Fibroblast of skin of abdomen (primary cell): Measurements from ENCODE around the gene TADA3.

Source experiments
- DNase-seq: peaks from one replicate; pipeline ENCODE4 v3.0.0-alpha.2; 2013

The TADA3 gene

DNA sequence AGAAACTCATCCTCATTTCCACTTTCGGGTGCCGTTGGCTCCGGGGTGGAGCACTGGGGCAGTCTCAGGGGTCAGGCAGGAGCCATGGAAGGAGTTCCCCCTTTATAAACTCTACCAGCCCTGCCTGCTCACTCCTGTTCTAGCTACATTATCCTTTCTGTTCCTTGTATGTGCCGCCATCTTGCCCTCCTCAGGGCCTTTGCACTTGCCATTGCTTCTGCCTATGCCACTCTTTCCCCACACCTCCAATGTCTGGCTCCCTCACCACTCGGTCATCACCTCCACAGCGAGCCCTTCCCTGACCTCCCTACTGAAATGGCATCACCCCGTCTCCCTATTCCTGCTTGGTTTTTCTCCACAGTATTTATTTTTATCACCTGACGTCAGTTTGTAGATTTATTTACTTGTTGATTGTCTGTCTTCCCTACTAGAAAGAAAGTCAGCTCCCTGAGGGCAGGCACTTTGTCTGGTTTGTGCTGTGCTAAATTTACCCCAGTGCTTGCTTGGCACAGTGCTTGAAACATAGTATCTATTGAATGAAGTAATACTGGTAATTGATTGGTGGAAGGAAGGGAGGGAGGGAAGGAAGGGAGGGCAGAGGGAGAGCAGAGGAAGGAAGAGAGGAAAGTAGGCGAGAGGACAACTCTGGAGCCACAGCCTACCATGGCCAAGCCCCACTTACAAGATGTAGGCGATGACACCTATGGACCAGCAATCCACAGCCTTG lies 31.3 kb downstream of the TADA3 start:
- no peak for DNase-seq

DNA sequence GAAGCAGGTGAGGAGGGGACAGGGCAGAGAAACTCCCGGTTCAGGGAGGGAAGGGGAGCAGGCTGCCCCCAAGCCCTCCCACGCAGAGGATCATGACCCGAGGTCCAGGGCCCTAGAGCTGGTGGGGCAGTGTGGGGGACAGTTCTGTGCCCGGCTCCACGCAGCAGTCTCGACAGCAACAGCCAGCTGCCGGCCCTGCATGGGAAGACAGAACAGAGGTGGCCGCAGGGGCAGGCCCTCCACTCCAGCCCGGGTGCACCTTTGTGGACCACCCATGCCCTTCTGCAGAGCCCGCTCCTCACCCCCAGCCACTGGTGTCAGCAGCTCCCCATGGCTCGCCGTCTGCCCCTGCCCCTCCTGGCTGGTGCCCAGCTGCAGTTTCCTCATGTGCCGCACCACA lies 34.8 kb downstream of the TADA3 start:
- no peak for DNase-seq

DNA sequence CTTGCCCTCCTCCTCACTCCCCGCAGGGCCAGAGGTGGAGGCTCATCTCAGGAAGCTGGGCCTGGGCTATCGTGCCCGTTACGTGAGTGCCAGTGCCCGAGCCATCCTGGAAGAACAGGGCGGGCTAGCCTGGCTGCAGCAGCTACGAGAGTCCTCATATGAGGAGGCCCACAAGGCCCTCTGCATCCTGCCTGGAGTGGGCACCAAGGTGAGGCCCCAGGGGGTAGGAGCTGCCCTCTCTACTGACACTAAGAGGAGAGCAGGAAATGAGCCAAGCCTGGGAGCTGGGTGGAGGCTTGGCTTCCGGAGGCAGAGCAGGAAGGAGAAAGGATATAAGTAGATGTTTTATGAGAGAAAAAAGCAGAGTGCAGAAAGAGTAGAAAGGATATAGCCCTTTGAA lies 37.6 kb downstream of the TADA3 start:
- no peak for DNase-seq

DNA sequence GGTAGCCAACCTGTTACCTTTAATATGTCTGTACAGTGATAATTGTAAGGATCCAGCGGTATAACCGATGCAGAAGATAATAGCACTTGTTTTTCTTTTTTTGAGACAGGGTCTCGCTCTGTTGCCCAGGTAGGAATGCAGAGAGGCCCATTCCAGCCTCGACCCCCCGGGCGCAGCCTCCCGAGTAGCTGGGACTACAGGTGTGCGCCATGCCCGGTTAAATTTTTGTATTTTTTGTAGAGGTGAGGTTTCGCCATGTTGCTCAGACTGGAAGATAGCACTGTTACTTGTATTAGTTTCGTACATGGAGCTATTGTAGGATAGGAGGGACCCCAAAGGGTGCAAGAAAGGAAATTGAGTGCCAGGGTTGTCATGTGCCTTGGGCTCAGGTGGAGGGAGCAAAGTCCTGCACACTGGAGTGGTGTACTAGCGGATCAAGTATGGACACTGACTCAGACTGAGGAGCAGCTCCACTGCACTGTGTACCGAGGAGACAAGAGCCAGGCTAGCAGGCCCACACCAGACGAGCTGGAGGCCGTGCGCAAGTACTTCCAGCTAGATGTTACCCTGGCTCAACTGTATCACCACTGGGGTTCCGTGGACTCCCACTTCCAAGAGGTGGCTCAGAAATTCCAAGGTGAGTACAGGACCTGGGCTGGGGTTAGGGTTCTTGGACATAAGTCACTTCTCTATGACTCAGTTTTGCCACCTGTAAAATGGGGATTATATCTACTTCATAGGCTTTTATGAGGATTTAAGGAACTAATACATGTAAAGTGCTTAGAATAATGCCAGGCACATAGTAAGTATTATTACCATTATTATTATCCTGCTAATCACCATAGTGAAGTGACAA lies 41.5 kb downstream of the TADA3 start:
- DNase-seq: no peak

DNA sequence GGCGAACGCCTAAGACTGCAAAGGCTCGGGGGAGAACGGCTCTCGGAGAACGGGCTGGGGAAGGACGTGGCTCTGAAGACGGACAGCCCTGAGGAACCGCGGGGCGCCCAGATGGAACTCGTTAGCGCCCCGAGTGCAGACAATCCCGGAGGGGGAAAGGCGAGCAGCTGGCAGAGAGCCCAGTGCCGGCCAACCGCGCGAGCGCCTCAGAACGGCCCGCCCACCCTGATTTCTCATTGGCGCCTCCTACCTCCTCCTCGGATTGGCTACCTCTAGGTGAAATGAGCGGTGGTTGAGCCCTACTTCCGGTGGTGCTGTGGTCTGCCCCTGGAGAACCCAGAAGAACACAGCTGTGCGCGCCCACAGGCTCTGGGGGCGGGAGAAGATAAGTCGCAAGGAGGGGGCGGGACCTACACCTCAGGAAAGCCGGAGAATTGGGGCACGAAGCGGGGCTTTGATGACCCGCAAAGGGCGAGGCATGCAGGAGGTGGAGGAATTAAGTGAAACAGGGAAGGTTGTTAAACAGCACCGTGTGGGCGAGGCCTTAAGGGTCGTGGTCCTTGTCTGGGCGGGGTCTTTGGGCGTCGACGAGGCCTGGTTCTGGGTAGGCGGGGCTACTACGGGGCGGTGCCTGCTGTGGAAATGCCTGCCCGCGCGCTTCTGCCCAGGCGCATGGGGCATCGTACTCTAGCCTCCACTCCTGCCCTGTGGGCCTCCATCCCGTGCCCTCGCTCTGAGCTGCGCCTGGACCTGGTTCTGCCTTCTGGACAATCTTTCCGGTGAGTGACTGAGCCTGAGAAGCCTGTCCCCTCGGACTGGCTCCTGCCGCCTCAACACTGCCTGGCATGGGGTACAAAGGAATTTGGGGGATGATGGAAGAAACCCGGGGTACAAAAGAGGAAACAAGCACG lies 42.4 kb downstream of the TADA3 start, which contains the start of gene OGG1:
TSS of gene OGG1 (plus strand) at position 308 of the 911 bp plus-strand sequence. CDS start at position 643, 335 bp downstream.
- DNase-seq: peak; percentile 99

DNA sequence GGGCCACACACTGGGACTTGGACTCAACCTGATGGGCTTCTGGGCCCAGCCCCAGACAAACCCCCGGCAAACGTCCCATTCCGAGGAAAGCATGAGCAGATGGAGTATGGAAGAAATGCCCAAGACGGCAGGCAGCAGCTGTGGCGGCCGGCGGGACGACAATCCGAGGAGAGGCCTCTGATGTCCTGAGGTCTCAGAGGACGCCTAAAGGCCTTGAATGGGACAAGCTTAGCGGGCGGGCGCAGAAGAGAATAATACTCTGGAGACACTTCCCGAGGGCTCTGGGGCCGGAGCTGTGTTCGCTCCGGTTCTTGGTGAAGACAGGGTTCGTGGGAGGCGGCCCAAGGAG lies 43.0 kb downstream of the TADA3 start:
- no peak for DNase-seq

DNA sequence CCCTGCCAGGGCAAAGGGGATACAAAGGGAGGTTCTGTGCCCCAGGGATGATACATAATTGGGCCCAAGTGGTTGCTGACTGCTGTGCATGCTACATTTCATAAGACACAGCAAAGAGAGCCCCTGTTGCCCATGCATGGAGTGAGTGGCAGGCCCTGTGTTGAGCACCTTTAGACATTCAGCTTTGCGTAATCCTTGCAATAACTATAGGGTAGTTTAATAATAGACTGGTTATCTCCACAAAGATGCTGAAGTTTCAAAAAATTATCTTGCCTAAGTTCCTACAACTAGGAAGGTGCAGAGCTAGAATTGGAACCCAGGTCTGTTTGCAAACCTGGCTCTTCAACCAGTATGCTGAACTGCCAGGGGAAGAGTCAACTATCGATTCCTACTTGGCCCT lies 44.2 kb downstream of the TADA3 start:
- no peak for DNase-seq

DNA sequence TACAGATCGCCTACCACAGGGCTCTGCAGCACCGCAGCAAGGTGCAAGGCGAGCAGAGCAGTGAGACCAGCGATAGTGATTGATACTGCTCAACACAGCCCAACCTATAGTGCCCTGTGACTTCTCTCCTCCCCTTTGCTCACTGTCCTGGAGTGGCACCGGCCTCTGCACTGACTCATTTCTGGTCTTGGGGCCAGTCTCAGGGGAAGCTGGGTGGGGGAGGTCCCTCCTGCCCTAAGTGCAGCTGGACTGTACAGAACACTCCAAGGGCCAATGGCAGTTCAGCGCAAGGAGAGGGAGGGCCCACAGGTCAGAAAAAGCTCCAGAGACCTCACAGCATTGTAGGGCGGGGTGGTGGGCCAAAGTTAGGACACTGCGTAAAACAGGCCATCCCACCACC lies 45.0 kb downstream of the TADA3 start:
- no peak for DNase-seq

DNA sequence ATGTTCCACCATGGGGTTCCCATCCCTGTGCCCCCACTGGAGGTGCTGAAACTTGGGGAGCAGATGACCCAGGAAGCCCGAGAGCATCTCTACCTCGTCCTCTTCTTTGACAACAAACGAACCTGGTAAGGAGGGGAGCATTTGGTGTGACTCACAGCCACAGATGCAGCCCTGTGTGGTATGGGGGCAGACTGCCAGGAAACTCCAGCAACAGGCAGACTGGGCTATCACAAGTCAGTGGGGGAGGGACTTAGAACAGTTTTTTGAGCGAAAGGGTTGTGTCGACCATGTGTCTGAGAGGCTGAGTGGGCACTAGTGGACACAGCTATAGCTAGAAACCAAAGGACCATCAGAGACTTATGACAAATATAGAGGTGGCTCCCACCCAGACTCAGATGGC lies 45.9 kb downstream of the TADA3 start:
- peak; percentile 84 for DNase-seq

- DNase-seq: no peak
These were observed 46.8 kb downstream of the TADA3 start for GRCh38 chr3:9745521-9745920.

DNA sequence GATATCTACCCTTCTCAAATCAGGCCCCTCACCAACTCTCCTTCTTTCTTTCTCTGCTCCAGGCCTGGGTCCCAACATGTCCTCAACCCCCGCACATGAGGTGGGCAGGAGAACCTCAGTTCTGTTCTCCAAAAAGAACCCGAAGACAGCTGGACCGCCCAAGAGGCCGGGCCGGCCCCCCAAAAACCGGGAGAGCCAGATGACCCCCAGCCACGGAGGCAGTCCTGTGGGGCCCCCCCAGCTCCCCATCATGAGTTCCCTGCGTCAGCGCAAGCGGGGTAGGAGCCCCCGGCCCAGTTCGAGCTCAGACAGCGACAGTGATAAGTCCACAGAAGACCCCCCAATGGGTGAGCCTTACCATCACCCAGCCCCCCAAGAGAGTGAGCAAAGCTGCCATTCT lies 48.1 kb downstream of the TADA3 start:
- no peak for DNase-seq

DNA sequence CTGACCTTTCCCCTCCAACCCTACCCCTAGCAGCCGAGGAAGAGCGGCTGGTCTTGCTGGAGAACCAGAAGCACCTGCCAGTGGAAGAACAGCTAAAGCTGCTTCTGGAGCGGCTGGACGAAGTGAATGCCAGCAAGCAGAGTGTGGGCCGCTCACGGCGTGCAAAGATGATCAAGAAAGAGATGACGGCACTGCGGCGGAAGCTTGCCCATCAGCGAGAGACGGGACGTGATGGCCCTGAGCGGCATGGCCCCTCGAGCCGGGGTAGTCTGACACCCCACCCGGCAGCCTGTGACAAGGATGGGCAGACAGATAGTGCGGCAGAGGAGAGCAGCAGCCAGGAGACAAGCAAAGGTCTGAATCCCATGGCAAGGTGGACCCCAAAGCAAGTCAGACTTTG lies 48.7 kb downstream of the TADA3 start:
- DNase-seq: no peak

DNA sequence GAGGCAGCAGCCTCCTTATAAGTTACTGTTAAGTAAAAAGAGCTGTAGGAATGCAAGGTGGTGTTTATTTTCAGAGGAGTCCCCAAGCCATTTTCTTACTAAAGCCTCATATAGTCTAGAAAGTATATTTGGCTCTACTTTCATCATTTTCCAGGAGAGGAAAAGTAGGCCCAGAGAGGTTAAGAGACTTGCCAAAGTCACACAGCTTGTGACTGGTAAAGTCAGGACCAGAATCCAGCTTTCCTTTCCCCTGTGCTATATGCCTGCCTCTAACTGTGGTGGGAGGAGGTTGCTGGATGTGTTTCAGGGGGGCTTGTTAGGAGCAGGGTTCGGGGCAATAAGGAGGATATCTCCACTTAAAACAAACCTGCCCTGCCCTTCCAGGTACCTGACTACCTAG lies 49.7 kb downstream of the TADA3 start:
- DNase-seq: no peak

DNA sequence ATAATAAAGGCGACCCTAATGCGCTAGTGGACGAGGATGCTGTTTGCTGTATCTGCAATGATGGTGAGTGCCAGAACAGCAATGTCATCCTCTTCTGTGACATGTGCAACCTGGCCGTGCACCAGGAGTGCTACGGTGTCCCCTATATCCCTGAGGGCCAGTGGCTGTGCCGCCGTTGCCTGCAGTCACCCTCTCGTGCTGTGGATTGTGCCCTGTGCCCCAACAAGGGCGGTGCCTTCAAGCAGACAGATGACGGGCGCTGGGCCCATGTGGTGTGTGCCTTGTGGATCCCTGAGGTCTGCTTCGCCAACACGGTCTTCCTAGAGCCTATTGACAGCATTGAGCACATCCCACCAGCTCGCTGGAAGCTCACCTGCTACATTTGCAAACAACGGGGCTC lies 53.1 kb downstream of the TADA3 start:
- DNase-seq: no peak

DNA sequence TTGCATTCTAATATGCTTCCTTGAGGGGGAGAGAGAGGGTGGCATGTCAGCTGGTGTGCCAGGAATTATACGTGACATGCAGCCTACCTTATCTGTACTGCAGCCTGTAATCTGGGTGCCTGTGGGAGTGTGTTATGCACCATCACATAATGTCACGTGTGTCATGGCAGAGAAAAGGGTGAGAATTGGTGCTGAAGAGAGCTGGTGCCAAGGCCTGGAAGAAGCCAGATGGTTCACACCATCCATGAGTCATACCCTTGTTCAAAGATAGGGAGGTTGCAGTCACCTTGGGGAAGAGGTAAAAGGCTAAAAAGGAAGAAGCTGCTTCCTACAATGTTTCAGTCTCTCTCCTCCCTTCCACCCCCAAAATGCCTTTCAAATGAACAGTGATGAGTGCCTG lies 55.4 kb downstream of the TADA3 start:
- no peak for DNase-seq

DNA sequence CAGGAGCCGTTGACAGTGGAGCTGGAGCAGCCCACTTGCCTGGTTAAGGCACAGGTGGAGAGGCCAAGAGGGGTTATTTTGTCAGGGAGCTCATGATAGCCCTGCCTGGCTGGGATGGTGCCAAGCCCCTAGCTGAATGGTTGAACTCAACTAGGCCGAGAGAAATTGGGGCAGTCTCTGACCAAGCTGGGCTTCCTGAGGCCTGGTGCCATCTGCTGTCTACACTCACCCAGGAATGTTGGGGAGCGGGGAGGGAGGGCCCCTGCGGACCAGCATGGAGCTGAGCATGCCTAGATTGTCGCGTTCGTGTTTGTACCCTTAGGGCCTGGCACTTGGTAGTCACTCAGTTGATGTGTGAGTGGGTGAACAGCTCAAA lies 59.5 kb downstream of the TADA3 start:
- DNase-seq: no peak

DNA sequence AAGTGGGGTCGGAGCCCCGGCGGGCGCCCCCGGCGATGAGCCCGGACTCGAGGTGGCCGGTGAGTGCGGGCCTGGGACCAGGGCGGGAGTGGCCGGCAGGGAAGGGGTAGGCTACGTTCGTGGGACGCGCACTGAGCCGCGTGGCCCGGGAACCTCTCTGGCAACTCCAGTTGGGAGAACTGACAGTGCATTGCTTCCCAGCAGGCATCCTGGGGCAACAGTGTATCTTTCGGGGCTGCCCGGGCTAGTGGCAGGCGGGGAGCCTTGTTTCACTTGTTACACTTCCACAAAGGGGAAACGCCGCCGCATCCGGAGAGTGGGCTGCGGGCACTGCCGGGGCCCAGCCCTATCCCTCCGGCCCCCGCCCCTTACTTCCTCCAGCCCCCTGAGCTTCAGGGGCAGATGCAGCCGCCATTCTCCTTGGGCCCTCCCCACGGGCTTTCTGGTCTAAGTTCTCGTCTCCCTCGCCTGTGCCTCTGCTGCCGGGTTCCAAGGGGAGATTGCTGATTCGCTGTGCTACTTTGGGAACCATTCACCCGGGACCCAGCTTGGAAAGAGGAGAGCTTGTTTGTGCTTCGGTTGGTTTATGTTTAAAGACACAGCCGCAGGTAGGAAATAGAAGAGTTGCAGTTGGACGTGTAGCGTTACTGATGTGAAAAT lies 60.1 kb downstream of the TADA3 start:
- no peak for DNase-seq

DNA sequence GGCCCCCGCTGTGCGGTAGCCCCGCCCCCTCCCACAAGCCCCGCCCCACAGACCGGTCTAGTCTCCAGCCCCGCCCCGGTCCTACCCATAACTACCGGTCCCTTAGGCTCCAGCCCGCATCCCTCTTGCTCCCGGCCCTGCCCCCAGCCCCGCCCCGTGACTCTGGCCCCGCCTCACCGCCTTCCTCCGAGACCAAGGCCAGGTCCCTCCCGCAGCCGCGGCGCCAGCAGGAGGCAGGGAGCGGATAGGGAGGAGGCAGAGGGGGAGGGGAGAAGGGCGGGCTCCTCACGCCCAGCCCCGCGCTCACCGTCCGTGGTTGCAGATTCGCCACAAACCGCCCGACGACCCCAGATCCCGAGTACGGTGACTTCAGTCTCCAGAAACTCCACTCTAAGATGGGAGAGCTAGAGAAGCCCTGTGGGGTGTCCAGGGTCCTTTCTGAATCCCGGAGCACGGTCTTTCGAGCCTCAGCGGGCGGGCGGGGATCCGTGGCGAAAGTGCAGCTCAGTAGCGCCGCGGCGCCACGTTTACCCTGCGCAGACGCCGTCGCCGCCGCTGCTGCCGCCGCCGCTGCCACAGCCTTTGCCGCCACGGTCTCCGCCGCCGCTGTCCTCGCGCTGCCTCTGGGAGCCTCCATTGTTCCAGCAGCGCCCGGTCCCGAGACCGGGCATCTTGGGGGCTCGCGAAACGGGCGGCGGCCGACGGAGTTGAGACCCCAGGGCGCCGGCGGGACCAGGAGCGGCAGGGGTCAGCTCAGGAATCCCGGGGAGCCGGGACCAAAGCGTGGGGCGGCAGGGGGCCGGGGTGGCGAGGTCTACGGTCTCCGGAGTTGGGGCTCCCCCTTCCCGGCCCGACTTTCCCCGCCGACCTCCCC lies 60.8 kb downstream of the TADA3 start, which contains the start of gene BRPF1:
TSS of gene BRPF1 (plus strand) at position 530 of the 874 bp plus-strand sequence. CDS start 2,406 bp downstream, outside the sequence.
- DNase-seq: peak; percentile 100

DNA sequence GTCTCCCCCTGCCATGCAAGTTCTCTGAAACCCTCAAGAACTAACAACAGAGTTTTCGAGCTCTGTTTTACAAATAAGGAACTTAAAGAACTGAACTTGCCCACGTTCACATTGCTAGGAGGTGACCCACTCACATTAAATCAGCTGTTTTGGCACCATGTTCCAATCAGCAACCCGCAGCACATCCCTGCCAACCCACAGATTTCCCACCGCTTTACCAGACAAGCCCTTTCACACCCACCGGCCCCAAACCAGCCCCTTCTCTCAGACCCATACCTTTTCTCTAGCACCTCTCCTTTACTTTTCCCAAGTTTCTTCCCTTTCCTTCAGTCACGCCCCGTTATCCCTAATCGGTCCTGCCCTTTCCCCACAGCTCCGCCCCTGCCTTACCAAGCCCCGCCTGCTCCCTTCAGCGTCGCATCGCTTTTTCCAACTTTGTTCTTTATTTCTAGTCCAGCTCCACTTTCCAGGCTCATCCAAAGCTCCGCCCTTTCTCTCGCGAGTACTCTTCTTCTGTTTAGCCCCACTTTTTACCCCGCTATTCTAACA lies 61.5 kb downstream of the TADA3 start:
- no peak for DNase-seq
